DOHH2 (cell line): ENCODE results near the gene GBA2.

Experiments
- EZH2phosphoT487 ChIP-seq: fragments of 200-600 bp; sonication (generic); IDR thresholded peaks from 2 replicates; pipeline ENCODE4 v1.6.1; 2017; ENCODE audit warnings: borderline replicate concordance, mild to moderate bottlenecking, antibody characterized with exemption, low read length, moderate library complexity, mixed read lengths
- TF ChIP-seq, protein P1 (sequence below): fragments of 200-600 bp; sonication (generic); IDR thresholded peaks from one replicate; pipeline ENCODE4 v1.5.1; 2014; ENCODE audit warnings: antibody characterized with exemption, mild to moderate bottlenecking, low read depth, low read length; ENCODE audit not compliant: poor library complexity, severe bottlenecking

DNA sequence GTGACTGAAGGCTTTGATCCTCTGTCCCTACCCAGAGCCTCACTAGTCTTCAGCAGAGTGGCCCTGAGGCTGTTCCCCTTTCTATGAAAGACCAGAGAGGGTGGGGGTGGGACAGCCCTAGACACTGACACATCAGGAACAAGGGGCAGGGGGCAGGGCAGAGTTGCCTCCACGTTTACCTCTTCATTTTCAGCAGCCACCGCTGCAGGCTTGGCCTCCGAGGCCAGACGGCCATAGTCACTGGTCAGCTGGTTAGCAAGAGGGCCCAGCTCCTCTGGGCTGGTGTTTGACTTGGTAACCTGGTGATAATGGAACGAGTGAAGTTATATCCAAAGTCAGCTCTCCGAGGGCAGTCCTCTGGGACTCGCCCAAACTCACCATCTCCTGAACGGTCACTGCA lies 43.7 kb downstream of the GBA2 start:
- TF ChIP-seq, protein P1, sequence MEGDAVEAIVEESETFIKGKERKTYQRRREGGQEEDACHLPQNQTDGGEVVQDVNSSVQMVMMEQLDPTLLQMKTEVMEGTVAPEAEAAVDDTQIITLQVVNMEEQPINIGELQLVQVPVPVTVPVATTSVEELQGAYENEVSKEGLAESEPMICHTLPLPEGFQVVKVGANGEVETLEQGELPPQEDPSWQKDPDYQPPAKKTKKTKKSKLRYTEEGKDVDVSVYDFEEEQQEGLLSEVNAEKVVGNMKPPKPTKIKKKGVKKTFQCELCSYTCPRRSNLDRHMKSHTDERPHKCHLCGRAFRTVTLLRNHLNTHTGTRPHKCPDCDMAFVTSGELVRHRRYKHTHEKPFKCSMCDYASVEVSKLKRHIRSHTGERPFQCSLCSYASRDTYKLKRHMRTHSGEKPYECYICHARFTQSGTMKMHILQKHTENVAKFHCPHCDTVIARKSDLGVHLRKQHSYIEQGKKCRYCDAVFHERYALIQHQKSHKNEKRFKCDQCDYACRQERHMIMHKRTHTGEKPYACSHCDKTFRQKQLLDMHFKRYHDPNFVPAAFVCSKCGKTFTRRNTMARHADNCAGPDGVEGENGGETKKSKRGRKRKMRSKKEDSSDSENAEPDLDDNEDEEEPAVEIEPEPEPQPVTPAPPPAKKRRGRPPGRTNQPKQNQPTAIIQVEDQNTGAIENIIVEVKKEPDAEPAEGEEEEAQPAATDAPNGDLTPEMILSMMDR, result no peak
- no peak for TF ChIP-seq EZH2phosphoT487
